ENCODE measurements around the gene MORC3.

The MORC3 gene

DNA sequence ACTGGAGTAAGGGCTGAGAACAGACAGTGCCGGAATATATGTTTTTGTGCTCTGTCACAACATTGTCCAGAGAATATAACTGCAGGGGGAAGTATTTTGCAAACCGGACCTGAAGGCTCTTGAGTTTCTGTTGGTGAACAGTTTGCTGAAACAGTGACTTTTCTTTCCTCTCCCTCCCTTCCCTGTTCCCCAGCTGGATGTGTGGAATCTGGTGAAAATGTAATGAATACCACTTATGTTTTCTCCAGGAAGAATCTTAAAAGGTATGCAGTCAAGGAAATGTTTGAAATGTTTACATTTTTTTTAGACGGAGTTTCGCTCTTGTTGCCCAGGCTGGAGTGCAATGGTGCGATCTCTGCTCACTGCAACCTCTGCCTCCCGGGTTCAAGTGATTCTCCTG lies 88.6 kb downstream of the MORC3 start:
- no peaks in the 10 kb centered on the region for H3K79me2 ChIP-seq (ENCODE audit: insufficient read depth, low read length)
- ATAC-seq (ENCODE audit: insufficient read depth, low read depth) (no peak), DNase-seq (no peak)
- no peak overlapping the region for H2AFZ ChIP-seq (ENCODE audit: low read depth, low read length)
- H3K9ac ChIP-seq (ENCODE audit: low read depth, low read length), result no peak overlapping the region
- H3K27me3 ChIP-seq (ENCODE audit: insufficient read depth, low read length, poor library complexity), result no peaks in the 10 kb centered on the region
- no peak overlapping the region for H3K27ac ChIP-seq (ENCODE audit: low read length)
- no peaks in the 10 kb centered on the region; the same call in 1 of the 2 replicates for H4K20me1 ChIP-seq (ENCODE audit: insufficient read depth, low read length)
- no peaks in the 10 kb centered on the region for H3K9me3 ChIP-seq (ENCODE audit: insufficient read depth, low read length, severe bottlenecking)
- H3K36me3 ChIP-seq (ENCODE audit: insufficient read depth, low read length), result peaks cover 67% of the 10 kb centered on the region
- no peak overlapping the region for H3K4me2 ChIP-seq (ENCODE audit: insufficient read depth, low read length)
- no peaks in the 10 kb centered on the region for H3K4me1 ChIP-seq (ENCODE audit: insufficient read depth, low read length)
- TF ChIP-seq, protein P1, sequence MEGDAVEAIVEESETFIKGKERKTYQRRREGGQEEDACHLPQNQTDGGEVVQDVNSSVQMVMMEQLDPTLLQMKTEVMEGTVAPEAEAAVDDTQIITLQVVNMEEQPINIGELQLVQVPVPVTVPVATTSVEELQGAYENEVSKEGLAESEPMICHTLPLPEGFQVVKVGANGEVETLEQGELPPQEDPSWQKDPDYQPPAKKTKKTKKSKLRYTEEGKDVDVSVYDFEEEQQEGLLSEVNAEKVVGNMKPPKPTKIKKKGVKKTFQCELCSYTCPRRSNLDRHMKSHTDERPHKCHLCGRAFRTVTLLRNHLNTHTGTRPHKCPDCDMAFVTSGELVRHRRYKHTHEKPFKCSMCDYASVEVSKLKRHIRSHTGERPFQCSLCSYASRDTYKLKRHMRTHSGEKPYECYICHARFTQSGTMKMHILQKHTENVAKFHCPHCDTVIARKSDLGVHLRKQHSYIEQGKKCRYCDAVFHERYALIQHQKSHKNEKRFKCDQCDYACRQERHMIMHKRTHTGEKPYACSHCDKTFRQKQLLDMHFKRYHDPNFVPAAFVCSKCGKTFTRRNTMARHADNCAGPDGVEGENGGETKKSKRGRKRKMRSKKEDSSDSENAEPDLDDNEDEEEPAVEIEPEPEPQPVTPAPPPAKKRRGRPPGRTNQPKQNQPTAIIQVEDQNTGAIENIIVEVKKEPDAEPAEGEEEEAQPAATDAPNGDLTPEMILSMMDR (IDR thresholded peaks at IDR 0.05; ENCODE audit: borderline replicate concordance, extremely low read depth, low read length, poor library complexity, severe bottlenecking), result no peak
- no peak for TF ChIP-seq EZH2 (IDR thresholded peaks at IDR 0.05; ENCODE audit: borderline replicate concordance, low read depth, low read length, severe bottlenecking)
- no peak overlapping the region for H3K4me3 ChIP-seq (ENCODE audit: low read depth in 1 of 2, low read length in 2 of 2)

DNA sequence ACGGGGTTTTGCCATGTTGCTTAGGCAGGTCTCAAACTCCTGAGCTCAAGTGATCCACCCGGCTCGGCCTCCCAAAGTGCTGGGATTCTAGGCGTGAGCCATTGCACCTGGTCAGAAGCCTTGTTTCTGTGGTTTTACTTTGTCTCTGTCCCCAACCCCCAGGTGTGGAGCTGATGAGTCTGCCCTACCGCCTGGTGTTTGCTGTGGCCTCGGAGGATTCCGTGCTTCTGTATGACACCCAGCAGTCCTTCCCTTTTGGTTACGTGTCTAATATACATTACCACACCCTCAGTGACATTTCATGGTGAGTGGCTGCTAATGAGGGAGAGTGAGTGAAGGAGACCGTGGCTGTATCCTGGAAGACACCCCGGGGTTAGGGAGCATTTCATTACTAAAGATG lies 91.3 kb downstream of the MORC3 start:
- Histone ChIP-seq H3K9ac (ENCODE audit: low read depth, low read length) (no peak overlapping the region), H3K27ac (ENCODE audit: low read length) (no peak overlapping the region), H3K9me3 (ENCODE audit: insufficient read depth, low read length, severe bottlenecking) (no peaks in the 10 kb centered on the region), H3K4me1 (ENCODE audit: insufficient read depth, low read length) (no peaks in the 10 kb centered on the region), H3K27me3 (ENCODE audit: insufficient read depth, low read length, poor library complexity) (no peaks in the 10 kb centered on the region), H3K4me3 (ENCODE audit: low read depth in 1 of 2, low read length in 2 of 2) (no peak overlapping the region), H3K4me2 (ENCODE audit: insufficient read depth, low read length) (no peak overlapping the region), H4K20me1 (ENCODE audit: insufficient read depth, low read length) (no peaks in the 10 kb centered on the region; the same call in 1 of the 2 replicates), H3K36me3 (ENCODE audit: insufficient read depth, low read length) (peaks cover 83% of the 10 kb centered on the region), H3K79me2 (ENCODE audit: insufficient read depth, low read length) (no peaks in the 10 kb centered on the region), H2AFZ (ENCODE audit: low read depth, low read length) (no peak overlapping the region)
- ATAC-seq (ENCODE audit: insufficient read depth, low read depth) (no peak), DNase-seq (no peak)
- TF ChIP-seq, protein P1 (IDR thresholded peaks at IDR 0.05; ENCODE audit: borderline replicate concordance, extremely low read depth, low read length, poor library complexity, severe bottlenecking), result no peak
- no peak for TF ChIP-seq EZH2 (IDR thresholded peaks at IDR 0.05; ENCODE audit: borderline replicate concordance, low read depth, low read length, severe bottlenecking)

DNA sequence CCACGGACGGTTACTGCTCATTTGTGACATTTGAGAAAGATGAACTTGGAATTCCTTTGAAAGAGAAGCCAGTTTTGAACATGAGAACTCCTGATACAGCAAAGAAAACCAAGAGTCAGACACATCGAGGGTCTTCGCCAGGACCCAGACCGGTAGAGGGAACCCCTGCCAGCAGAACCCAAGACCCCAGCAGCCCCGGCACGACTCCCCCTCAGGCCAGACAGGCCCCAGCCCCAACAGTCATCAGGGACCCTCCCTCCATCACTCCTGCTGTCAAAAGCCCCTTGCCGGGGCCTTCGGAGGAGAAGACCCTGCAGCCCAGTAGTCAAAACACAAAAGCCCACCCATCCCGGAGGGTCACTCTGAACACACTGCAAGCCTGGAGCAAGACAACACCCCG lies 92.9 kb downstream of the MORC3 start:
- ATAC-seq (ENCODE audit: insufficient read depth, low read depth), result no peak

More for the DNA sequence above, 92.9 kb downstream of the MORC3 start:
- H3K4me3 ChIP-seq (ENCODE audit: low read depth in 1 of 2, low read length in 2 of 2), result no peak overlapping the region
- no peak overlapping the region for H3K9ac ChIP-seq (ENCODE audit: low read depth, low read length)
- no peaks in the 10 kb centered on the region for H3K79me2 ChIP-seq (ENCODE audit: insufficient read depth, low read length)
- no peak overlapping the region for H2AFZ ChIP-seq (ENCODE audit: low read depth, low read length)
- no peaks in the 10 kb centered on the region for H3K27me3 ChIP-seq (ENCODE audit: insufficient read depth, low read length, poor library complexity)
- H3K9me3 ChIP-seq (ENCODE audit: insufficient read depth, low read length, severe bottlenecking), result no peaks in the 10 kb centered on the region
- no peak overlapping the region for H3K4me2 ChIP-seq (ENCODE audit: insufficient read depth, low read length)
- no peak overlapping the region for H3K27ac ChIP-seq (ENCODE audit: low read length)
- no peak for TF ChIP-seq EZH2 (IDR thresholded peaks at IDR 0.05; ENCODE audit: borderline replicate concordance, low read depth, low read length, severe bottlenecking)
- TF ChIP-seq, protein P1 (IDR thresholded peaks at IDR 0.05; ENCODE audit: borderline replicate concordance, extremely low read depth, low read length, poor library complexity, severe bottlenecking), result no peak
- H3K4me1 ChIP-seq (ENCODE audit: insufficient read depth, low read length), result no peaks in the 10 kb centered on the region
- H3K36me3 ChIP-seq (ENCODE audit: insufficient read depth, low read length), result peaks cover 87% of the 10 kb centered on the region
- no peak for DNase-seq
- no peaks in the 10 kb centered on the region; the same call in 1 of the 2 replicates for H4K20me1 ChIP-seq (ENCODE audit: insufficient read depth, low read length)
